GM12892 (cell line): ENCODE results near the gene SPECC1.
"Not testable (repeated sequence)": the region's sequence is repeated elsewhere in the genome, so short reads cannot be mapped to it uniquely, and the experiment has no call there.

ENCODE experiments used
- POLR2A ChIP-seq: IDR thresholded peaks from 2 replicates; pipeline ENCODE4 v1.6.1; 2011; ENCODE audit warnings: low read depth, low read length, control low read depth
- POLR2AphosphoS5 ChIP-seq: IDR thresholded peaks from 2 replicates; pipeline ENCODE4 v1.6.1; 2011; ENCODE audit warnings: low read depth, low read length, control low read depth
- TAF1 ChIP-seq: IDR thresholded peaks from 2 replicates; pipeline ENCODE4 v1.6.1; 2011; ENCODE audit warnings: low read depth, mild to moderate bottlenecking, control low read depth, low read length, borderline replicate concordance

DNA sequence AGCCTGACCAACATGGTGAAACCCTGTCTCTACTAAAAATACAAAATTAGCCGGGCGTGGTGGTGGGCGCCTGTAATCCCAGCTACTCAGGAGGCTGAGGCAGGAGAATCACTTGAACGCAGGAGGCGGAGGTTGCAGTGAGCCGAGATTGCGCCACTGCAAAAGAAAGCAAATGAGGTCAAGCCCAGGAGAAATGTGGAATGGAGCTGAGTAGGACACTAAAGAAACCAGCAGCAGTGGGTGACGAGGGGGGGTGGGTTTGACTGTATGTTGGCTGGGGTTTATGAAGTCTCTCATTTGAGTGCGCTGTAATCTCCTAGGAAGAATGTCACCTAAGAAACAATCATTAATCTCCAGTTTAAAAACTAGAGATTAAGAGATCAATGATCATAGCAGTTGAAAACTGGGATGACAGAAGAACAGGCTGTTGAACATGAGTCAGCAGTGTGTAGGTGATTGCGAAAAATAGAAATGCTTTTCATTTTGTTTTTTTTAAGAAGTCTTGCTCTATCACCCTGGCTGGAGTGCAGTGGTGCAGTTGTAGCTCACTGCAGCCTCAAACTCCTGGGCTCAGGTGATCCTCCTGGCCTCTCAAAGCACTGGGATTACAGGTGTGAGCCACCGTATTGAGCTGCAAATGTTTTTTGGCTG lies 218.7 kb downstream of the SPECC1 start:
- not testable (repeated sequence) for TF ChIP-seq POLR2AphosphoS5, POLR2A, TAF1
